Measurements from ENCODE around the gene RPL32. TPM values are rescaled to one million over a fixed set of nuclear protein-coding genes. Genes with fewer than 3 reads are reported as not detected.

Gene RPL32
- total and polyA plus RNA-seq, 9 of the 15 experiments (the other 6 are each of a cell fraction or from before 2014, with no cell fraction given), result 2,738 to 6,200 (median 4,286) TPM

DNA sequence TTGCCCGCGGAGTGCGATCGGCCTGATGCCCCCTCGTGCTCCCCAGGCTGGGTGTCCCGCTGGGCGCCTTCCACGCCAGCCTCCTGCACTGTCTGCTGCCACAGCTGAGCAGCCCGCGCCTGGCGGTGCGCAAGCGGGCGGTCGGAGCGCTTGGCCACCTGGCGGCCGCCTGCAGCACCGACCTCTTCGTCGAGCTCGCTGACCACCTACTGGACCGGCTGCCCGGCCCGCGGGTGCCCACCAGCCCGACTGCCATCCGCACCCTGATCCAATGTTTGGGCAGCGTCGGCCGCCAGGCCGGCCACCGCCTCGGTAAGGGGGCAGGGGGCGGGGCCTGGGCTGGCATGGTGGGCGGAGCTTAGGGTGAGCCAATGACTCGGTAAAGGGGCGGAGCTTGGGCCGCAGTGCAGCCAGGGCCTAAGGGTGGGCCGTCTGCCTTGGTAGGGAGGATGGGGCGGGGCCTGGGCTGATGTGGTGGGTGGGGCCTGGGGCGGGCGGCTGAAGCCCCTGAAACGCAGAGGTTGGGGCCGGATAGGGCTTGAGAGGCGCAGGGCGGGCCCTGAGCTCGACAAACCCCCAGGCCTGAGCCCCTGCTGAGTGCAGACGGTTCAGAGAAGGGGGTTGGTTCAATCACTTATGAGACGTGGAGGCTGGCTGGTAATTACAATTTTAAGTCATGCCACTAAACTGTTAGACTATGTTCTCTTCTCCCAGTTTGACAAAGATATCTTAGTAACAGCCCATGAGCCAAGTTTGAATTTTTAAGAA, 31.2 kb downstream of the RPL32 start (continued):
- TF ChIP-seq, protein P1, sequence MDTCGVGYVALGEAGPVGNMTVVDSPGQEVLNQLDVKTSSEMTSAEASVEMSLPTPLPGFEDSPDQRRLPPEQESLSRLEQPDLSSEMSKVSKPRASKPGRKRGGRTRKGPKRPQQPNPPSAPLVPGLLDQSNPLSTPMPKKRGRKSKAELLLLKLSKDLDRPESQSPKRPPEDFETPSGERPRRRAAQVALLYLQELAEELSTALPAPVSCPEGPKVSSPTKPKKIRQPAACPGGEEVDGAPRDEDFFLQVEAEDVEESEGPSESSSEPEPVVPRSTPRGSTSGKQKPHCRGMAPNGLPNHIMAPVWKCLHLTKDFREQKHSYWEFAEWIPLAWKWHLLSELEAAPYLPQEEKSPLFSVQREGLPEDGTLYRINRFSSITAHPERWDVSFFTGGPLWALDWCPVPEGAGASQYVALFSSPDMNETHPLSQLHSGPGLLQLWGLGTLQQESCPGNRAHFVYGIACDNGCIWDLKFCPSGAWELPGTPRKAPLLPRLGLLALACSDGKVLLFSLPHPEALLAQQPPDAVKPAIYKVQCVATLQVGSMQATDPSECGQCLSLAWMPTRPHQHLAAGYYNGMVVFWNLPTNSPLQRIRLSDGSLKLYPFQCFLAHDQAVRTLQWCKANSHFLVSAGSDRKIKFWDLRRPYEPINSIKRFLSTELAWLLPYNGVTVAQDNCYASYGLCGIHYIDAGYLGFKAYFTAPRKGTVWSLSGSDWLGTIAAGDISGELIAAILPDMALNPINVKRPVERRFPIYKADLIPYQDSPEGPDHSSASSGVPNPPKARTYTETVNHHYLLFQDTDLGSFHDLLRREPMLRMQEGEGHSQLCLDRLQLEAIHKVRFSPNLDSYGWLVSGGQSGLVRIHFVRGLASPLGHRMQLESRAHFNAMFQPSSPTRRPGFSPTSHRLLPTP (IDR thresholded peaks at IDR 0.05; ENCODE audit: borderline replicate concordance, extremely low read depth, insufficient read length), result no peak
- TF ChIP-seq, protein P2, sequence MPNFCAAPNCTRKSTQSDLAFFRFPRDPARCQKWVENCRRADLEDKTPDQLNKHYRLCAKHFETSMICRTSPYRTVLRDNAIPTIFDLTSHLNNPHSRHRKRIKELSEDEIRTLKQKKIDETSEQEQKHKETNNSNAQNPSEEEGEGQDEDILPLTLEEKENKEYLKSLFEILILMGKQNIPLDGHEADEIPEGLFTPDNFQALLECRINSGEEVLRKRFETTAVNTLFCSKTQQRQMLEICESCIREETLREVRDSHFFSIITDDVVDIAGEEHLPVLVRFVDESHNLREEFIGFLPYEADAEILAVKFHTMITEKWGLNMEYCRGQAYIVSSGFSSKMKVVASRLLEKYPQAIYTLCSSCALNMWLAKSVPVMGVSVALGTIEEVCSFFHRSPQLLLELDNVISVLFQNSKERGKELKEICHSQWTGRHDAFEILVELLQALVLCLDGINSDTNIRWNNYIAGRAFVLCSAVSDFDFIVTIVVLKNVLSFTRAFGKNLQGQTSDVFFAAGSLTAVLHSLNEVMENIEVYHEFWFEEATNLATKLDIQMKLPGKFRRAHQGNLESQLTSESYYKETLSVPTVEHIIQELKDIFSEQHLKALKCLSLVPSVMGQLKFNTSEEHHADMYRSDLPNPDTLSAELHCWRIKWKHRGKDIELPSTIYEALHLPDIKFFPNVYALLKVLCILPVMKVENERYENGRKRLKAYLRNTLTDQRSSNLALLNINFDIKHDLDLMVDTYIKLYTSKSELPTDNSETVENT (CRISPR knock-in tag; IDR thresholded peaks at IDR 0.05), result peak; percentile 78; the same call in 1 of the 2 replicates
- TF ChIP-seq OTX1 (CRISPR knock-in tag; IDR thresholded peaks at IDR 0.05) (0 out of 2 replicates have a peak, but pooled peaks have one; percentile 27), MCM5 (IDR thresholded peaks at IDR 0.05; ENCODE audit: low read depth) (no peak), MYC (IDR thresholded peaks at IDR 0.05; ENCODE audit: low read depth, low read length) (peak; percentile 49; the same call in 1 of the 2 replicates), MYC (CRISPR knock-in tag; IDR thresholded peaks at IDR 0.05; ENCODE audit: borderline replicate concordance, low read depth) (no peak), KLF13 (tag; IDR thresholded peaks at IDR 0.05; ENCODE audit: borderline replicate concordance, low read depth) (peak; percentile 59; the same call in 1 of the 2 replicates), POLR2AphosphoS2 (IDR thresholded peaks at IDR 0.05; ENCODE audit: low read length) (no peak), TAF15 (IDR thresholded peaks at IDR 0.05; ENCODE audit: low read depth, low read length) (no peak), SNRNP70 (optimal IDR thresholded peaks at IDR 0.05; ENCODE audit: low read depth, low read length) (no peak), FOXJ3 (CRISPR knock-in tag; IDR thresholded peaks at IDR 0.05) (no peak), SIX5 (IDR thresholded peaks at IDR 0.05; ENCODE audit: borderline replicate concordance in 1 of 2, insufficient read depth in 1 of 2, low read depth in 1 of 2, low read length in 2 of 2) (no peak), DDX20 (tag; IDR thresholded peaks at IDR 0.05; ENCODE audit: low read depth) (no peak), NR2C1 (IDR thresholded peaks at IDR 0.05) (no peak), NR2C1 (tag; IDR thresholded peaks at IDR 0.05) (no peak), POU5F1 (IDR thresholded peaks at IDR 0.05; ENCODE audit: borderline replicate concordance, low read depth, low read length, partially characterized antibody) (no peak)
- TF ChIP-seq, protein P3, sequence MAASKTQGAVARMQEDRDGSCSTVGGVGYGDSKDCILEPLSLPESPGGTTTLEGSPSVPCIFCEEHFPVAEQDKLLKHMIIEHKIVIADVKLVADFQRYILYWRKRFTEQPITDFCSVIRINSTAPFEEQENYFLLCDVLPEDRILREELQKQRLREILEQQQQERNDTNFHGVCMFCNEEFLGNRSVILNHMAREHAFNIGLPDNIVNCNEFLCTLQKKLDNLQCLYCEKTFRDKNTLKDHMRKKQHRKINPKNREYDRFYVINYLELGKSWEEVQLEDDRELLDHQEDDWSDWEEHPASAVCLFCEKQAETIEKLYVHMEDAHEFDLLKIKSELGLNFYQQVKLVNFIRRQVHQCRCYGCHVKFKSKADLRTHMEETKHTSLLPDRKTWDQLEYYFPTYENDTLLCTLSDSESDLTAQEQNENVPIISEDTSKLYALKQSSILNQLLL (CRISPR knock-in tag; IDR thresholded peaks at IDR 0.05; ENCODE audit: borderline replicate concordance), result no peak
- TF ChIP-seq, protein P4, sequence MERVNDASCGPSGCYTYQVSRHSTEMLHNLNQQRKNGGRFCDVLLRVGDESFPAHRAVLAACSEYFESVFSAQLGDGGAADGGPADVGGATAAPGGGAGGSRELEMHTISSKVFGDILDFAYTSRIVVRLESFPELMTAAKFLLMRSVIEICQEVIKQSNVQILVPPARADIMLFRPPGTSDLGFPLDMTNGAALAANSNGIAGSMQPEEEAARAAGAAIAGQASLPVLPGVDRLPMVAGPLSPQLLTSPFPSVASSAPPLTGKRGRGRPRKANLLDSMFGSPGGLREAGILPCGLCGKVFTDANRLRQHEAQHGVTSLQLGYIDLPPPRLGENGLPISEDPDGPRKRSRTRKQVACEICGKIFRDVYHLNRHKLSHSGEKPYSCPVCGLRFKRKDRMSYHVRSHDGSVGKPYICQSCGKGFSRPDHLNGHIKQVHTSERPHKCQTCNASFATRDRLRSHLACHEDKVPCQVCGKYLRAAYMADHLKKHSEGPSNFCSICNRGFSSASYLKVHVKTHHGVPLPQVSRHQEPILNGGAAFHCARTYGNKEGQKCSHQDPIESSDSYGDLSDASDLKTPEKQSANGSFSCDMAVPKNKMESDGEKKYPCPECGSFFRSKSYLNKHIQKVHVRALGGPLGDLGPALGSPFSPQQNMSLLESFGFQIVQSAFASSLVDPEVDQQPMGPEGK (CRISPR knock-in tag; IDR thresholded peaks at IDR 0.05; ENCODE audit: borderline replicate concordance), result no peak
